Smooth muscle cell (in vitro differentiated cells): ENCODE results near the gene SUN1. TPM values are rescaled to one million over a fixed set of nuclear protein-coding genes. Genes with fewer than 3 reads are reported as not detected.

ENCODE experiments used
- DNase-seq: peaks from one replicate; lab custom pipeline; 2025; ENCODE audit not compliant: unreplicated experiment; lab: John Stamatoyannopoulos, UW
- H2AFZ ChIP-seq: fragments of 200-600 bp; sonication (generic); 2 replicates; pipeline ENCODE4 v1.6.0; 2016; ENCODE audit warnings: antibody characterized with exemption, low read depth, mild to moderate bottlenecking
- H3F3A ChIP-seq: fragments of 200-600 bp; sonication (generic); 2 replicates; pipeline ENCODE4 v1.6.0; 2017; ENCODE audit warnings: antibody characterized with exemption, low read depth
- H3K27ac ChIP-seq: fragments of 200-600 bp; sonication (generic); 2 replicates; pipeline ENCODE4 v1.5.1; 2016; ENCODE audit warnings: low read depth, mild to moderate bottlenecking
- H3K27me3 ChIP-seq: fragments of 200-600 bp; sonication (generic); 2 replicates; pipeline ENCODE4 v1.6.1; 2016; ENCODE audit warnings: low read depth, mild to moderate bottlenecking
- H3K36me3 ChIP-seq: fragments of 200-600 bp; sonication (generic); 2 replicates; pipeline ENCODE4 v1.5.1; 2016; ENCODE audit warnings: low read depth
- H3K4me1 ChIP-seq: fragments of 200-600 bp; sonication (generic); 2 replicates; pipeline ENCODE4 v1.5.1; 2016; ENCODE audit warnings: low read depth
- H3K4me2 ChIP-seq: fragments of 200-600 bp; sonication (generic); 2 replicates; pipeline ENCODE4 v1.6.0; 2016; ENCODE audit warnings: mild to moderate bottlenecking
- H3K4me3 ChIP-seq: fragments of 200-600 bp; sonication (generic); 2 replicates; pipeline ENCODE4 v1.5.1; 2016; ENCODE audit warnings: mild to moderate bottlenecking
- H3K79me2 ChIP-seq: fragments of 200-600 bp; sonication (generic); 2 replicates; pipeline ENCODE4 v1.6.0; 2016; ENCODE audit warnings: low read depth, mild to moderate bottlenecking
- H3K9ac ChIP-seq: fragments of 200-600 bp; sonication (generic); 2 replicates; pipeline ENCODE4 v1.6.0; 2016; ENCODE audit warnings: low read depth
- H3K9me3 ChIP-seq: fragments of 200-600 bp; sonication (generic); replicated peaks from 2 replicates; pipeline ENCODE4 v1.5.1; 2016; ENCODE audit warnings: low read depth
- H4K20me1 ChIP-seq: fragments of 200-600 bp; sonication (generic); 2 replicates; pipeline ENCODE4 v1.6.0; 2016; ENCODE audit warnings: low read depth
- CTCF ChIP-seq: fragments of 200-600 bp; sonication (generic); IDR thresholded peaks from 2 replicates; pipeline ENCODE4 v1.5.1; 2017; ENCODE audit warnings: borderline replicate concordance, mild to moderate bottlenecking, antibody characterized with exemption; ENCODE audit not compliant: insufficient read depth, poor library complexity, severe bottlenecking
- WGBS: methylation state at CpG from one replicate; pipeline ENCODE4 v1.1.7; 2016; ENCODE audit warnings: low lambda C conversion rate; 5-methylcytosine and 5-hydroxymethylcytosine counted together
- polyA plus RNA-seq: library from polyadenylated mRNA; unstranded; fragments of >200 nt; fragmentation: Nextera tagmentation; extraction: Ambion mirVana; gene quantifications from 2 replicates; pipeline ENCODE4 v1.2.1, GENCODE V29; 2016
- total RNA-seq: library from RNA; depleted of rRNA; stranded (reverse); fragments of >200 nt; gene quantifications from 2 replicates; pipeline ENCODE4 v1.2.3, GENCODE V29; 2014

SUN1 gene
- total and polyA plus RNA-seq, 2 experiments from 2014 or later = 50.7 to 90.3 TPM

GRCh38 chr7:832968-833424 lies 720 bp downstream of the SUN1 start:
- H3K27me3 ChIP-seq = no peaks in the 10 kb centered on the region
- H4K20me1 ChIP-seq = peaks cover 98% of the 10 kb centered on the region
- H3F3A ChIP-seq = peaks cover 5% of the 10 kb centered on the region
- H3K27ac ChIP-seq = peak overlapping the region; percentile 97
- WGBS = 93% methylated on average over 15 of the region's 15 CpGs
- no peaks in the 10 kb centered on the region for H3K36me3 ChIP-seq
- H3K9ac ChIP-seq = peak overlapping the region; percentile 91
- peak overlapping the region; percentile 65 for H3K4me2 ChIP-seq
- no peak for TF ChIP-seq CTCF
- H3K79me2 ChIP-seq = peaks cover 64% of the 10 kb centered on the region
- H3K4me1 ChIP-seq = peaks cover 4% of the 10 kb centered on the region
- H3K4me3 ChIP-seq = no peak overlapping the region
- H3K9me3 ChIP-seq = no peaks in the 10 kb centered on the region
- DNase-seq = no peak
- H2AFZ ChIP-seq = no peak overlapping the region

- Histone ChIP-seq H3K27ac (peak overlapping the region; percentile 97), H2AFZ (no peak overlapping the region), H3K79me2 (peaks cover 59% of the 10 kb centered on the region), H4K20me1 (peaks cover 97% of the 10 kb centered on the region), H3K4me2 (no peak overlapping the region), H3K9me3 (no peaks in the 10 kb centered on the region), H3F3A (peaks cover 5% of the 10 kb centered on the region), H3K36me3 (no peaks in the 10 kb centered on the region), H3K4me1 (peaks cover 4% of the 10 kb centered on the region), H3K27me3 (no peaks in the 10 kb centered on the region), H3K4me3 (no peak overlapping the region), H3K9ac (peak overlapping the region; percentile 91)
- 86% methylated on average over 8 of the region's 8 CpGs for WGBS
- no peak for DNase-seq
- TF ChIP-seq CTCF = no peak
These were observed 1.5 kb downstream of the SUN1 start for GRCh38 chr7:833601-834258.

GRCh38 chr7:834277-834676 lies 2.0 kb downstream of the SUN1 start:
- Histone ChIP-seq H3K9ac (no peak overlapping the region), H3K36me3 (no peaks in the 10 kb centered on the region), H3K79me2 (peaks cover 54% of the 10 kb centered on the region), H3K4me1 (peaks cover 4% of the 10 kb centered on the region), H3K4me2 (no peak overlapping the region), H4K20me1 (peaks cover 91% of the 10 kb centered on the region), H3K4me3 (no peak overlapping the region), H2AFZ (no peak overlapping the region), H3F3A (peaks cover 5% of the 10 kb centered on the region), H3K27ac (no peak overlapping the region), H3K9me3 (no peaks in the 10 kb centered on the region), H3K27me3 (no peaks in the 10 kb centered on the region)
- DNase-seq = no peak
- no peak for TF ChIP-seq CTCF
- 97% methylated on average over 12 of the region's 12 CpGs for WGBS

- TF ChIP-seq CTCF = no peak
- Histone ChIP-seq H3K4me2 (no peak overlapping the region), H3K4me1 (peaks cover 4% of the 10 kb centered on the region), H3K9me3 (no peaks in the 10 kb centered on the region), H4K20me1 (peaks cover 84% of the 10 kb centered on the region), H3K9ac (no peak overlapping the region), H3K27ac (no peak overlapping the region), H2AFZ (no peak overlapping the region), H3K27me3 (no peaks in the 10 kb centered on the region), H3F3A (peaks cover 5% of the 10 kb centered on the region), H3K4me3 (no peak overlapping the region), H3K36me3 (no peaks in the 10 kb centered on the region), H3K79me2 (peaks cover 53% of the 10 kb centered on the region)
- no peak for DNase-seq
- WGBS = 98% methylated on average over 12 of the region's 12 CpGs
These were observed 2.7 kb downstream of the SUN1 start for GRCh38 chr7:835021-835420.
